Measurements from ENCODE around the gene SLC16A7. TPM values are rescaled to one million over a fixed set of nuclear protein-coding genes. Genes with fewer than 3 reads are reported as not detected.

SLC16A7 gene
- polyA plus RNA-seq, 1 donor from 2014 or later, result 2.3 TPM

- no peaks in the 10 kb centered on the region for H3K36me3 ChIP-seq (ENCODE audit: insufficient read depth, low read length)
- no peaks in the 10 kb centered on the region for H3K27me3 ChIP-seq (ENCODE audit: insufficient read depth, low read depth, low read length)
- no peak overlapping the region for H3K27ac ChIP-seq (ENCODE audit: low read length)
- H3K4me2 ChIP-seq (ENCODE audit: low read length), result no peak overlapping the region
- no peaks in the 10 kb centered on the region for H3K9me2 ChIP-seq (ENCODE audit: insufficient read depth, low read length)
- H4K20me1 ChIP-seq (ENCODE audit: insufficient read depth), result no peaks in the 10 kb centered on the region
- H3K79me2 ChIP-seq (replicated peaks; ENCODE audit: insufficient read depth, low read length), result no peaks in the 10 kb centered on the region
- H3F3A ChIP-seq (ENCODE audit: insufficient read depth, low read length, poor library complexity, severe bottlenecking), result no peaks in the 10 kb centered on the region
- no peak overlapping the region for H3K4me3 ChIP-seq (ENCODE audit: low read length)
- H3K9me3 ChIP-seq (ENCODE audit: low read length), result no peaks in the 10 kb centered on the region
- H3K9ac ChIP-seq (ENCODE audit: low read length), result no peak overlapping the region
- no peak overlapping the region for H2AFZ ChIP-seq (ENCODE audit: low read depth, low read length)
- no peak for TF ChIP-seq RAD21 (conservative IDR thresholded peaks at IDR 0.05)
- TF ChIP-seq POLR2AphosphoS5 (IDR thresholded peaks at IDR 0.05), result no peak
- no peak for TF ChIP-seq TAF1 (IDR thresholded peaks at IDR 0.05; ENCODE audit: low read depth)
- no peak for TF ChIP-seq CTCF (IDR thresholded peaks at IDR 0.05; ENCODE audit: poor library complexity, severe bottlenecking)
- TF ChIP-seq MXI1 (conservative IDR thresholded peaks at IDR 0.05; ENCODE audit: poor library complexity, severe bottlenecking), result no peak
- no peak for TF ChIP-seq EZH2 (IDR thresholded peaks at IDR 0.05; ENCODE audit: borderline replicate concordance, insufficient read depth, low read length, poor library complexity, severe bottlenecking)
Measured at GRCh38 chr12:59792647-59793046, 196.8 kb downstream of the SLC16A7 start.

DNA sequence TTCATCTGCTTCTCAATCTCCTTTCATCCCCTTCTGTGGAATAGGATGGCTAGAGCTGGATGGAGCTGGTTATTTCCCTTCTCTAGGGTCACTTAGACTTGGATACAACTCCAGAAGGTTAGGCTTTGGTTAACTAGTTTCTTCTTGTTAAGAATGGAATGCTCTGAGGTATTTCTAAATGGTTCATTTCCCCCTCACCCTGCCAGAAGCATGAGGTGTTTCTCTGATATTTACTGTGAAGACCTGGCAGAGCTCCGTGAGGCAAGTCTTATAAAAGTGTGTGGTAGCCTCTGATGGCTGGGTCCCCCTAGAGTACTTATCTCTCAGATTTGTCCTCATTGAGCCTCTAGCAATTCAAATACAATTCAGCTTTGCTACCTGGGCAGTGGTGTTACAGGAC is 207.9 kb downstream of the SLC16A7 start:
- Histone ChIP-seq H3F3A (ENCODE audit: insufficient read depth, low read length, poor library complexity, severe bottlenecking) (no peaks in the 10 kb centered on the region), H3K27ac (ENCODE audit: low read length) (no peak overlapping the region), H2AFZ (ENCODE audit: low read depth, low read length) (no peak overlapping the region), H3K4me3 (ENCODE audit: low read length) (no peak overlapping the region), H3K9ac (ENCODE audit: low read length) (no peak overlapping the region), H3K9me3 (ENCODE audit: low read length) (no peaks in the 10 kb centered on the region), H3K9me2 (ENCODE audit: insufficient read depth, low read length) (no peaks in the 10 kb centered on the region), H3K4me2 (ENCODE audit: low read length) (no peak overlapping the region), H3K27me3 (ENCODE audit: insufficient read depth, low read depth, low read length) (no peaks in the 10 kb centered on the region), H4K20me1 (ENCODE audit: insufficient read depth) (no peaks in the 10 kb centered on the region), H3K36me3 (ENCODE audit: insufficient read depth, low read length) (no peaks in the 10 kb centered on the region), H3K79me2 (replicated peaks; ENCODE audit: insufficient read depth, low read length) (no peaks in the 10 kb centered on the region)
- no peak for TF ChIP-seq EP300 (conservative IDR thresholded peaks at IDR 0.05; ENCODE audit: poor library complexity, severe bottlenecking)

GRCh38 chr12:59808317-59808910 is 212.6 kb downstream of the SLC16A7 start:
- no peaks in the 10 kb centered on the region for H3K79me2 ChIP-seq (replicated peaks; ENCODE audit: insufficient read depth, low read length)
- TF ChIP-seq MXI1 (conservative IDR thresholded peaks at IDR 0.05; ENCODE audit: poor library complexity, severe bottlenecking) (no peak), RAD21 (conservative IDR thresholded peaks at IDR 0.05) (peak; percentile 58), REST (IDR thresholded peaks at IDR 0.05; ENCODE audit: borderline replicate concordance) (no peak), SMC3 (conservative IDR thresholded peaks at IDR 0.05; ENCODE audit: poor library complexity) (peak; percentile 71), CTCF (IDR thresholded peaks at IDR 0.05; ENCODE audit: poor library complexity, severe bottlenecking) (peak; percentile 66), TAF1 (IDR thresholded peaks at IDR 0.05; ENCODE audit: low read depth) (no peak), EP300 (conservative IDR thresholded peaks at IDR 0.05; ENCODE audit: poor library complexity, severe bottlenecking) (no peak), POLR2AphosphoS5 (IDR thresholded peaks at IDR 0.05) (no peak), EZH2 (IDR thresholded peaks at IDR 0.05; ENCODE audit: borderline replicate concordance, insufficient read depth, low read length, poor library complexity, severe bottlenecking) (no peak)

More at GRCh38 chr12:59808317-59808910, 212.6 kb downstream of the SLC16A7 start:
- H3K27ac ChIP-seq (ENCODE audit: low read length), result no peak overlapping the region
- no peak overlapping the region for H2AFZ ChIP-seq (ENCODE audit: low read depth, low read length)
- no peak overlapping the region for H3K9ac ChIP-seq (ENCODE audit: low read length)
- no peaks in the 10 kb centered on the region for H3F3A ChIP-seq (ENCODE audit: insufficient read depth, low read length, poor library complexity, severe bottlenecking)
- no peaks in the 10 kb centered on the region for H3K36me3 ChIP-seq (ENCODE audit: insufficient read depth, low read length)
- no peaks in the 10 kb centered on the region for H3K9me3 ChIP-seq (ENCODE audit: low read length)
- no peaks in the 10 kb centered on the region for H4K20me1 ChIP-seq (ENCODE audit: insufficient read depth)
- H3K9me2 ChIP-seq (ENCODE audit: insufficient read depth, low read length), result no peaks in the 10 kb centered on the region
- H3K4me3 ChIP-seq (ENCODE audit: low read length), result no peak overlapping the region
- H3K4me2 ChIP-seq (ENCODE audit: low read length), result no peak overlapping the region
- H3K27me3 ChIP-seq (ENCODE audit: insufficient read depth, low read depth, low read length), result no peaks in the 10 kb centered on the region
